Testis (tissue), 3 donors: ENCODE data around the gene NACC2. TPM values are rescaled to one million over a fixed set of nuclear protein-coding genes. Genes with fewer than 3 reads are reported as not detected.
"Not testable (repeated sequence)": the region's sequence is repeated elsewhere in the genome, so short reads cannot be mapped to it uniquely, and the experiment has no call there.

Experiments used
- DNase-seq: peaks from one replicate; pipeline ENCODE4 v3.0.0-alpha.2; 2019
- H3K27ac ChIP-seq, 2 donors: fragments of 200-600 bp; sonication (generic); one replicate each; pipeline ENCODE4 v1.5.1; 2019
- H3K27me3 ChIP-seq: fragments of 200-600 bp; sonication (generic); one replicate; pipeline ENCODE4 v1.5.1; 2019
- H3K36me3 ChIP-seq: fragments of 200-600 bp; sonication (generic); one replicate; pipeline ENCODE4 v1.5.1; 2017; ENCODE audit warnings: low read depth; ENCODE audit errors: missing control alignments
- H3K4me1 ChIP-seq: fragments of 200-600 bp; sonication (generic); one replicate; pipeline ENCODE4 v1.5.1; 2019
- H3K4me3 ChIP-seq, 2 donors: fragments of 200-600 bp; sonication (generic); one replicate each; pipeline ENCODE4 v1.5.1; 2017 to 2019
- H3K9me3 ChIP-seq: fragments of 200-600 bp; sonication (generic); one replicate; pipeline ENCODE4 v1.5.1; 2017
- CTCF ChIP-seq, 3 experiments: fragments of 450-650 bp in 2 of 3; fragments of 200-600 bp in 1 of 3; sonication (generic) in 1 of 3; IDR thresholded peaks; one replicate each; pipeline ENCODE4 v1.5.1; 2016 to 2019; ENCODE audit warnings: antibody characterized with exemption in 3 of 3, mild to moderate bottlenecking in 2 of 3, moderate library complexity in 1 of 3
- POLR2A ChIP-seq: fragments of 450-650 bp; IDR thresholded peaks from one replicate; pipeline ENCODE4 v1.6.1; 2017; ENCODE audit warnings: antibody characterized with exemption, mild to moderate bottlenecking, moderate library complexity
- WGBS, 2 donors: methylation state at CpG; one replicate each; pipeline ENCODE4 v1.1.5; 2018; 5-methylcytosine and 5-hydroxymethylcytosine counted together
- intact Hi-C: fragments of 100-400 bp; cut with DNase I; formaldehyde crosslinking; loops from one replicate; pipeline ENCODE4 v1.15.1; 2023; ENCODE audit warnings: low total_unique reads
- polyA plus RNA-seq: library from polyadenylated mRNA; stranded (reverse); fragments of 350-450 nt; fragmentation: Illumina TruSeq; extraction: RNeasy Lipid Tissue Mini Kit (QIAGEN cat#74804); gene quantifications from one replicate; pipeline ENCODE4 v1.2.3, GENCODE V29; 2014; ENCODE audit warnings: low read depth, low replicate concordance; ENCODE audit not compliant: insufficient read depth
- total RNA-seq, 2 donors: library from RNA; depleted of rRNA; stranded (reverse); fragments of >200 nt; gene quantifications; one replicate each; pipeline ENCODE4 v1.2.3, GENCODE V29; 2016

The NACC2 gene
- total and polyA plus RNA-seq, 3 donors from 2014 or later, result 29.3 to 49.7 (median 49.5) TPM

DNA sequence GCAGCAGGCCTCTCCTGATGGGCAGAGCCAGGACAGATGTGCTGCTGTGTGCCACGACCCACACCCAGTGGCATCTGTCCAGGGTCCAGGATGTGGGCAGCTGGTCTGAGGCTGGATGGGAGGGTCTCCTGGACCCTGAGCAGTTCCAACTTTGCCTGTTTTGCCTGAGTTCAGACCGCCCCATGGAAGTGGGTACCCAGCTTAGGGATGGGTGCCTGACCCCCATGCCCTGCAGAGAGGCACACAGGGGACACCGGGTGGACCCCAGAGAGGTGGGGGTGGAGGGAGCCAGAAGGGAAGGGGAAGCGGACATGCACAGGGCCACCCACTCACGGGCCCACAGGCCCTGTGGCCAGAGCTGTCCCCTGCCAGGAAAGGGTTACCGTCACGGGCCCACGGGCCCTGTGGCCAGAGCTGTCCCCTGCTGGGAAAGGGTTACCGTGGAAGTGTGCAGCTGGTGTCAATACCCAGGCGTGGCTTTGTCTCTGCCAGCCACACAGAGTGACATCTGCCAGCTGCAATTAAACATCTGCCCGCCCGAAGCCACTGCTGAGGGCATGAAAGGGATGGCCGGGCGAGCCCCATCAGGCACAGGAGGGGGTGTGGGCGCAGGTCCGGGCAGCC is 50.0 kb downstream of the NACC2 start:
- WGBS, 2 donors, result 79 to 86% methylated on average over 8 to 16 of the region's 16 CpGs
- no peak overlapping the region for H3K27ac ChIP-seq
- intact Hi-C loops, result no loop called here

GRCh38 chr9:136044207-136044970 is 50.7 kb downstream of the NACC2 start:
- 96 to 99% methylated on average over 16 to 25 of the region's 25 CpGs for WGBS, 2 donors
- no peak overlapping the region for H3K27ac ChIP-seq
- no peaks in the 10 kb centered on the region for H3K36me3 ChIP-seq
- H3K27me3 ChIP-seq, result no peaks in the 10 kb centered on the region
- H3K4me1 ChIP-seq, result no peaks in the 10 kb centered on the region
- no peaks in the 10 kb centered on the region for H3K9me3 ChIP-seq
- no peak overlapping the region for H3K4me3 ChIP-seq
- TF ChIP-seq CTCF (IDR thresholded peaks at IDR 0.05), result no peak
- TF ChIP-seq POLR2A, result no peak
- intact Hi-C loops, result no loop called here
- DNase-seq, result no peak

More for the DNA sequence above, 50.0 kb downstream of the NACC2 start:
- Histone ChIP-seq H3K36me3 (no peaks in the 10 kb centered on the region), H3K4me1 (no peaks in the 10 kb centered on the region), H3K27me3 (no peaks in the 10 kb centered on the region), H3K4me3 (no peak overlapping the region), H3K9me3 (no peaks in the 10 kb centered on the region)
- TF ChIP-seq POLR2A, result no peak
- no peak for TF ChIP-seq CTCF (IDR thresholded peaks at IDR 0.05)
- DNase-seq, result no peak

DNA sequence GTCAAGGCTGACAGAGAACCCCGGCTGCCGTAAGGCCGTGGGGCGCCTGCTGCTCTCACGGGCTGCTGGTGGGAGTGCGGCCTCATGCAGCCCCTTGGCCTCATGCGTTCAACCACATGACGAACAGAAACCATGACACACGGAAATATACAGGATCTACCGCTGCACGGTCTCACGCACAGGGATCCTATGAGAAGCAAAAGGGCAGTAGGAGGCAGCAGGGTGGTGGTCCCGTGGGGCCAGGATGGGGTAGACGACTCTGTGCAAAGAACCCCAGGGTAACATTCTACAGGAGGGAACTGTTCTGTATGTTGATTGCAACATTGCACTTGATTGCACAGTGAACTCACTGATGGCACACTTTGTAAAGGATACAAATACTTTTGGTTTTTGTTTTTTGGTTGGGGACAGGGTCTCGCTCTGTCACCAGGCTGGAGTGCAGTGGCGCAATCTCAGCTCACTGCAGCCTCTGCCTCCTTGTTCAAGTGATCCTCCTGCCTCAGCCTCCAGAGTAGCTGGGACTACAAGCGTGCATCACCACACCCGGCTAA is 51.6 kb downstream of the NACC2 start:
- no peak for DNase-seq
- H3K36me3 ChIP-seq, result no peaks in the 10 kb centered on the region
- H3K9me3 ChIP-seq, result no peaks in the 10 kb centered on the region
- 89 to 92% methylated on average over 18 of the region's 18 CpGs for WGBS, 2 donors
- no peak overlapping the region for H3K27ac ChIP-seq
- intact Hi-C loops, result no loop called here
- no peaks in the 10 kb centered on the region for H3K4me1 ChIP-seq
- H3K4me3 ChIP-seq, result no peak overlapping the region
- TF ChIP-seq CTCF (IDR thresholded peaks at IDR 0.05) (no peak), POLR2A (no peak)
- no peaks in the 10 kb centered on the region for H3K27me3 ChIP-seq

GRCh38 chr9:136042541-136042940 is 52.5 kb downstream of the NACC2 start:
- Histone ChIP-seq H3K9me3 (no peaks in the 10 kb centered on the region), H3K4me1 (no peaks in the 10 kb centered on the region), H3K27me3 (no peaks in the 10 kb centered on the region), H3K27ac (no peak overlapping the region), H3K4me3 (no peak overlapping the region), H3K36me3 (no peaks in the 10 kb centered on the region)
- intact Hi-C loops, result no loop called here
- 43 to 90% methylated on average over 1 of the region's 1 CpG for WGBS, 2 donors
- DNase-seq, result no peak
- TF ChIP-seq CTCF (IDR thresholded peaks at IDR 0.05) (no peak), POLR2A (no peak)

GRCh38 chr9:136040848-136041247 is 54.2 kb downstream of the NACC2 start:
- H3K4me1 ChIP-seq, H3K4me3 ChIP-seq, H3K27me3 ChIP-seq, H3K36me3 ChIP-seq, DNase-seq, H3K9me3 ChIP-seq, H3K27ac ChIP-seq, intact Hi-C loops: not testable (repeated sequence)
- WGBS, 2 donors, result 96 to 97% methylated on average over 2 of the region's 2 CpGs
